Neural crest cell (in vitro differentiated cells): Measurements from ENCODE around the gene HSPB9. TPM values are rescaled to one million over a fixed set of nuclear protein-coding genes. Genes with fewer than 3 reads are reported as not detected.

Experiments used
- DNase-seq: peaks from one replicate; pipeline ENCODE4 v3.0.0; 2021; ENCODE audit warnings: low read depth, mixed read lengths, low spot score
- H3K27ac Mint-ChIP-seq: one replicate; pipeline ENCODE4 v1.8.0; 2021; ENCODE audit warnings: mild to moderate bottlenecking, mixed read lengths; ENCODE audit not compliant: unreplicated experiment
- H3K27me3 Mint-ChIP-seq: 2 replicates; pipeline ENCODE4 v1.8.0; 2021; ENCODE audit warnings: low read depth, mild to moderate bottlenecking, mixed read lengths
- H3K36me3 Mint-ChIP-seq: 2 replicates; pipeline ENCODE4 v1.8.0; 2021; ENCODE audit warnings: low read depth, mild to moderate bottlenecking, mixed read lengths
- H3K4me1 Mint-ChIP-seq: 2 replicates; pipeline ENCODE4 v1.8.0; 2021; ENCODE audit warnings: mixed read lengths
- H3K4me3 Mint-ChIP-seq: one replicate; pipeline ENCODE4 v1.8.0; 2021; ENCODE audit warnings: mild to moderate bottlenecking, mixed read lengths
- H3K9me3 Mint-ChIP-seq: 2 replicates; pipeline ENCODE4 v1.8.0; 2021; ENCODE audit warnings: mixed read lengths
- CTCF ChIP-seq: fragments of 200-600 bp; sonication (generic); conservative IDR thresholded peaks from 2 replicates; pipeline ENCODE4 v1.5.0; 2021; ENCODE audit warnings: antibody characterized with exemption, mild to moderate bottlenecking
- total RNA-seq: library from RNA; stranded (reverse); gene quantifications from 2 replicates; pipeline ENCODE4 v1.2.1, GENCODE V29; 2021

HSPB9 gene
- total RNA-seq, 1 donor from 2014 or later = 0.40 TPM

GRCh38 chr17:42120161-42120769 lies 2.3 kb upstream of the HSPB9 start:
- DNase-seq = no peak
- Mint-ChIP-seq H3K9me3 (no peaks in the 10 kb centered on the region), H3K4me1 (peaks cover 21% of the 10 kb centered on the region), H3K36me3 (peaks cover 6% of the 10 kb centered on the region), H3K4me3 (peak overlapping the region; percentile 69), H3K27ac (no peak overlapping the region), H3K27me3 (no peaks in the 10 kb centered on the region)
- TF ChIP-seq CTCF = no peak

GRCh38 chr17:42120770-42121769 lies 1.5 kb upstream of the HSPB9 start, which contains the start of gene KAT2A:
KAT2A (minus strand) TSS chr17:42121367; CDS start chr17:42121304, 63 bp downstream.
- H3K4me3 Mint-ChIP-seq = peak within 1 kb of the TSS; percentile 83
- H3K27me3 Mint-ChIP-seq = no peaks in the 10 kb centered on the region

GRCh38 chr17:42124256-42124655 lies 1.7 kb downstream of the HSPB9 start:
- Mint-ChIP-seq H3K4me3 (peak overlapping the region; percentile 24), H3K27ac (no peak overlapping the region), H3K9me3 (no peaks in the 10 kb centered on the region), H3K36me3 (peaks cover 11% of the 10 kb centered on the region), H3K4me1 (peaks cover 16% of the 10 kb centered on the region), H3K27me3 (no peaks in the 10 kb centered on the region)
- TF ChIP-seq CTCF = no peak
- no peak for DNase-seq

More at GRCh38 chr17:42120770-42121769, 1.5 kb upstream of the HSPB9 start, which contains the start of gene KAT2A:
- peaks cover 6% of the 10 kb centered on the region for H3K36me3 Mint-ChIP-seq
- H3K27ac Mint-ChIP-seq = peak within 1 kb of the TSS; percentile 88
- peaks cover 21% of the 10 kb centered on the region for H3K4me1 Mint-ChIP-seq
- H3K9me3 Mint-ChIP-seq = no peaks in the 10 kb centered on the region
- no peak for TF ChIP-seq CTCF
- peak; percentile 63 for DNase-seq

- Mint-ChIP-seq H3K9me3 (no peaks in the 10 kb centered on the region), H3K27ac (no peak overlapping the region), H3K27me3 (no peaks in the 10 kb centered on the region), H3K36me3 (peaks cover 12% of the 10 kb centered on the region), H3K4me1 (peaks cover 13% of the 10 kb centered on the region), H3K4me3 (no peak overlapping the region)
- DNase-seq = no peak
- no peak for TF ChIP-seq CTCF
Observed at GRCh38 chr17:42125565-42125964, 3.0 kb downstream of the HSPB9 start.

GRCh38 chr17:42126836-42127235 lies 4.2 kb downstream of the HSPB9 start:
- Mint-ChIP-seq H3K4me1 (peaks cover 14% of the 10 kb centered on the region), H3K4me3 (no peak overlapping the region), H3K36me3 (peaks cover 13% of the 10 kb centered on the region), H3K9me3 (no peaks in the 10 kb centered on the region), H3K27ac (no peak overlapping the region), H3K27me3 (no peaks in the 10 kb centered on the region)
- TF ChIP-seq CTCF = no peak
- DNase-seq = no peak
